Muscle layer of colon (tissue), 2 donors: ENCODE data around the gene TSPAN3.

Source experiments
- H3K27ac ChIP-seq: one replicate; pipeline ENCODE4 v1.7.0; 2013; ENCODE audit warnings: low read depth, mild to moderate bottlenecking, low read length, moderate library complexity
- H3K27me3 ChIP-seq, 2 donors: one replicate each; pipeline ENCODE4 v1.7.0; 2013; ENCODE audit warnings: low read length in 2 of 2, mild to moderate bottlenecking in 2 of 2; ENCODE audit not compliant: insufficient read depth in 2 of 2, control insufficient read depth in 1 of 2
- H3K36me3 ChIP-seq: one replicate; pipeline ENCODE4 v1.7.0; 2013; ENCODE audit warnings: mild to moderate bottlenecking, low read length; ENCODE audit not compliant: insufficient read depth
- H3K4me1 ChIP-seq: one replicate; pipeline ENCODE4 v1.7.0; 2013; ENCODE audit warnings: mild to moderate bottlenecking, low read length; ENCODE audit not compliant: insufficient read depth
- H3K4me3 ChIP-seq, 2 donors: one replicate each; pipeline ENCODE4 v1.7.0; 2013; ENCODE audit warnings: low read length in 2 of 2, low read depth in 1 of 2, mild to moderate bottlenecking in 1 of 2, moderate library complexity in 1 of 2
- H3K9ac ChIP-seq: one replicate; pipeline ENCODE4 v1.7.0; 2013; ENCODE audit warnings: low read length
- H3K9me3 ChIP-seq: one replicate; pipeline ENCODE4 v1.7.0; 2013; ENCODE audit warnings: mild to moderate bottlenecking, low read length
- donor health status: abdominal sarcoma.
- donor health status: Adenocarcinoma of cecum.

Gene TSPAN3

GRCh38 chr15:77083381-77084160 is 12.7 kb upstream of the TSPAN3 start:
- Histone ChIP-seq H3K36me3 (no peaks in the 10 kb centered on the region), H3K4me3 (peak overlapping the region in 1 of 2 donors; percentile 48), H3K27ac (peak overlapping the region; percentile 7), H3K4me1 (no peaks in the 10 kb centered on the region), H3K27me3 (no peaks in the 10 kb centered on the region), H3K9ac (no peak overlapping the region), H3K9me3 (no peaks in the 10 kb centered on the region)

GRCh38 chr15:77081971-77082370 is 11.1 kb upstream of the TSPAN3 start:
- Histone ChIP-seq H3K9ac (no peak overlapping the region), H3K36me3 (no peaks in the 10 kb centered on the region), H3K9me3 (no peaks in the 10 kb centered on the region), H3K27me3 (no peaks in the 10 kb centered on the region), H3K4me3 (no peak overlapping the region), H3K4me1 (no peaks in the 10 kb centered on the region), H3K27ac (no peak overlapping the region)

- Histone ChIP-seq H3K9me3 (no peaks in the 10 kb centered on the region), H3K4me3 (no peak overlapping the region), H3K4me1 (peaks cover 4% of the 10 kb centered on the region), H3K27me3 (no peaks in the 10 kb centered on the region), H3K27ac (no peak overlapping the region), H3K9ac (no peak overlapping the region), H3K36me3 (no peaks in the 10 kb centered on the region)
Measured at GRCh38 chr15:77076323-77076915, 5.5 kb upstream of the TSPAN3 start.

GRCh38 chr15:77075528-77075927 is 4.6 kb upstream of the TSPAN3 start:
- Histone ChIP-seq H3K9ac (no peak overlapping the region), H3K4me1 (peaks cover 4% of the 10 kb centered on the region), H3K27me3 (no peaks in the 10 kb centered on the region), H3K4me3 (no peak overlapping the region), H3K36me3 (no peaks in the 10 kb centered on the region), H3K27ac (no peak overlapping the region), H3K9me3 (no peaks in the 10 kb centered on the region)

- Histone ChIP-seq H3K36me3 (no peaks in the 10 kb centered on the region), H3K9ac (no peak overlapping the region), H3K4me1 (peaks cover 12% of the 10 kb centered on the region), H3K4me3 (no peak overlapping the region), H3K27me3 (no peaks in the 10 kb centered on the region), H3K27ac (no peak overlapping the region), H3K9me3 (no peaks in the 10 kb centered on the region)
Measured at GRCh38 chr15:77074350-77074749, 3.4 kb upstream of the TSPAN3 start.

GRCh38 chr15:77071305-77072223 is 655 bp upstream of the TSPAN3 start:
- no peak overlapping the region for H3K9ac ChIP-seq
- no peaks in the 10 kb centered on the region for H3K36me3 ChIP-seq
- peak overlapping the region; percentile 85 for H3K27ac ChIP-seq
- no peaks in the 10 kb centered on the region for H3K27me3 ChIP-seq
- H3K9me3 ChIP-seq: no peaks in the 10 kb centered on the region
- H3K4me3 ChIP-seq: peak overlapping the region; percentile 56 to 60
- peaks cover 19% of the 10 kb centered on the region for H3K4me1 ChIP-seq

- Histone ChIP-seq H3K9me3 (no peaks in the 10 kb centered on the region), H3K36me3 (no peaks in the 10 kb centered on the region), H3K27ac (peak overlapping the region; percentile 85), H3K4me3 (peak overlapping the region; percentile 52 to 73), H3K27me3 (no peaks in the 10 kb centered on the region), H3K9ac (peak overlapping the region; percentile 18), H3K4me1 (peaks cover 14% of the 10 kb centered on the region)
Measured at GRCh38 chr15:77070180-77070494, 772 bp downstream of the TSPAN3 start.

GRCh38 chr15:77069521-77070121 is 1.3 kb downstream of the TSPAN3 start:
- Histone ChIP-seq H3K36me3 (no peaks in the 10 kb centered on the region), H3K27ac (peak overlapping the region; percentile 85), H3K27me3 (no peaks in the 10 kb centered on the region), H3K4me1 (peaks cover 14% of the 10 kb centered on the region), H3K4me3 (peak overlapping the region; percentile 52 to 73), H3K9me3 (no peaks in the 10 kb centered on the region), H3K9ac (peak overlapping the region; percentile 18)

GRCh38 chr15:77068633-77069032 is 2.3 kb downstream of the TSPAN3 start:
- H3K27me3 ChIP-seq: no peaks in the 10 kb centered on the region
- no peak overlapping the region for H3K27ac ChIP-seq
- no peak overlapping the region for H3K9ac ChIP-seq
- H3K4me1 ChIP-seq: peaks cover 14% of the 10 kb centered on the region
- H3K4me3 ChIP-seq: no peak overlapping the region
- H3K36me3 ChIP-seq: no peaks in the 10 kb centered on the region
- no peaks in the 10 kb centered on the region for H3K9me3 ChIP-seq

- Histone ChIP-seq H3K9ac (no peak overlapping the region), H3K36me3 (no peaks in the 10 kb centered on the region), H3K9me3 (no peaks in the 10 kb centered on the region), H3K27ac (no peak overlapping the region), H3K4me1 (peaks cover 14% of the 10 kb centered on the region), H3K4me3 (no peak overlapping the region), H3K27me3 (no peaks in the 10 kb centered on the region)
Measured at GRCh38 chr15:77067691-77068367, 3.1 kb downstream of the TSPAN3 start.
